ENCODE data around the gene LRP1.

Gene LRP1

DNA sequence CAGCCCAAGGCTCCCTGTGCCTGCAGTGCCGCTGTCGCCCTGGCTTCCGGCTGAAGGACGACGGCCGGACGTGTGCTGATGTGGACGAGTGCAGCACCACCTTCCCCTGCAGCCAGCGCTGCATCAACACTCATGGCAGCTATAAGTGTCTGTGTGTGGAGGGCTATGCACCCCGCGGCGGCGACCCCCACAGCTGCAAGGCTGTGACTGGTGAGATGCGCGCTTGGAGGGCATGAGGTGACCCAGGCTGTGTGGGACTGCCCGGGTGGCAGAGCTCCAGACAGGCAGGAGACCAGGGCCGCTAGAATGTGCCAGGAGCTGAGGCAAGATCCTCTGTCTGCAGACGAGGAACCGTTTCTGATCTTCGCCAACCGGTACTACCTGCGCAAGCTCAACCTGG, 68.7 kb downstream of the LRP1 start:
- no peak for DNase-seq

GRCh38 chr12:57198329-57198728, 70.0 kb downstream of the LRP1 start:
- no peak for DNase-seq

- DNase-seq = no peak
Measured at GRCh38 chr12:57199191-57199590, 70.9 kb downstream of the LRP1 start.

DNA sequence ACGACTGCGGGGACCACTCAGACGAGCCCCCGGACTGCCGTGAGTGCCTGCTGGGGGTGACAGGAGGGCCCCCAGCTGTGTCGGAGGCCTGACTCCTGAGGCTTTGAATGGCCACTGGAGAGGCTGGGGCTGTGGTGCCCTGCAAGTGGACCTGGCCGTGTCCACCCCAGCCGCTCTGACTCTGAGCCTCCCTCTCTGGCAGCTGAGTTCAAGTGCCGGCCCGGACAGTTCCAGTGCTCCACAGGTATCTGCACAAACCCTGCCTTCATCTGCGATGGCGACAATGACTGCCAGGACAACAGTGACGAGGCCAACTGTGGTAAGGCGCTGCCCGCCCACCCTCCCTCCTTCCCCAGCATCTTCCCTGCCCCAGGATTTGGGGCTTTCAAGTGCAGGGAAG, 72.2 kb downstream of the LRP1 start:
- DNase-seq = no peak

DNA sequence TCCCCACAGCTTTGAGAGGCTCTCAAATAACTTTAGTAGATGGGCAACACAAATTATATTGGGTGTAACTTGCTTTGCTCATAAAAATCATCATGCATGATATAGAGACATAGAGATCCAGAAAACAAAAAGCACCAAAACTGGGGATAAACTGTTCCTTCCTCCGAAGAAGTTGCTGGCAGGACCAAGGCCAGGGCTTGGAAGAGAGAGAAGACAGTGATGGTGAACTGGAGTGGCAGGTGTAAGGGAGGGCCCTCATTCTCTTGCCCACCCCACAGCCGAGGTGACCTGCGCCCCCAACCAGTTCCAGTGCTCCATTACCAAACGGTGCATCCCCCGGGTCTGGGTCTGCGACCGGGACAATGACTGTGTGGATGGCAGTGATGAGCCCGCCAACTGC, 72.9 kb downstream of the LRP1 start:
- DNase-seq = no peak

DNA sequence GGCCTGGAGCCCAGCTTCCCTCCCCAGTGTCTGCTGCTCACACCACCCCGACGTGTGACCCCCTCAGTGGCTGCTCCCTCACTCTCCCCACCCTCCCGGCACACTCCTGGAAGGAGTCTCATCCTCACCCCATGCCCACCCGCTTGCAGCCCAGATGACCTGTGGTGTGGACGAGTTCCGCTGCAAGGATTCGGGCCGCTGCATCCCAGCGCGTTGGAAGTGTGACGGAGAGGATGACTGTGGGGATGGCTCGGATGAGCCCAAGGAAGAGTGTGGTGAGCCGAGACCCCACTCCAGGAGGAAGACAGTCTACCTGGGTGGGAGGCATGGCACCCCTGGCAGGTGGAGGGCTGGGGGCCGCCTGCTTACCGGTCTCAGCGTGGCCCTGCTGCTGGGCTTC, 73.3 kb downstream of the LRP1 start:
- DNase-seq = no peak

GRCh38 chr12:57202321-57202720, 74.0 kb downstream of the LRP1 start:
- no peak for DNase-seq

- no peak for DNase-seq
Measured at GRCh38 chr12:57203201-57203600, 74.9 kb downstream of the LRP1 start.

DNA sequence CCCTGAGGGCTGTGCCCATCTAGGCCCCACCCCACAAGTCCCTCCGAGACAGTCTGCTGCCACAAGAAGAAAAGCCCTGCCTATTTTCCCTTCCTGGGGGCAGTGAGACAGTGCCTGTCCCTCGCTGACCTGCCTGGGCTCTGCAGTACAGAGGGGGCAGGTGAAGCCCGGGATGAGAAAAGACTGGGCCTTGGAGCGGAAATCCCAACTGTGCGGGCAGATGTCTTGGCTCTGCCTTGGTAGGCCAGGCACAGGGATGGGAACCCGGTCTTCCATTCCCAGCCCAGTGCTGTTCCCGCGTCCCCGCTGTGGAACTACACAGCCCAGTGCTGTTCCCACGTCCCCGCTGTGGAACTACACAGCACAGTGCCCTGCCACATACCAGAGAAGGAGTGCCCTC, 75.5 kb downstream of the LRP1 start:
- no peak for DNase-seq

DNA sequence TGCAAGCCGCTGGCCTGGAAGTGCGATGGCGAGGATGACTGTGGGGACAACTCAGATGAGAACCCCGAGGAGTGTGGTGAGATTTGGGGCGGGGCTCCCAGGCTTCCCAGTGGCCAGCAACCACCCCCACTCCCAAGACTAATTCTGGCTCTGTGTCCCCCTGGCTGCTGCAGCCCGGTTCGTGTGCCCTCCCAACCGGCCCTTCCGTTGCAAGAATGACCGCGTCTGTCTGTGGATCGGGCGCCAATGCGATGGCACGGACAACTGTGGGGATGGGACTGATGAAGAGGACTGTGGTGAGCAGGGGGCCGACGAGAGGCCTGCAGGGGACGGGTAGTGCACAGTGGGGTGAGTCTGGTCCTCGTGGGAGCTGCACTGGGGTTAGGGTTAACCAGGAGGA, 76.2 kb downstream of the LRP1 start:
- no peak for DNase-seq

DNA sequence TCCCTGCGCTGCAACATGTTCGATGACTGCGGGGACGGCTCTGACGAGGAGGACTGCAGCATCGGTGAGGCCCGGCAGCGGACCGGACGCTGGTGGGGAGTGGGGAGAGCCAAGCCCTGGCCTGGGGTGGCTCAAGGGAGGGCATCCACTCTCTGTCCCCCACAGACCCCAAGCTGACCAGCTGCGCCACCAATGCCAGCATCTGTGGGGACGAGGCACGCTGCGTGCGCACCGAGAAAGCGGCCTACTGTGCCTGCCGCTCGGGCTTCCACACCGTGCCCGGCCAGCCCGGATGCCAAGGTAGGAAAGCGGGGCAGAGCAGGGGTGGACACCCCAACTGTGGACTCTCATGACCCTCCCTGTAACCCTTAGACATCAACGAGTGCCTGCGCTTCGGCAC, 76.9 kb downstream of the LRP1 start:
- no peak for DNase-seq

GRCh38 chr12:57205931-57206330, 77.6 kb downstream of the LRP1 start:
- no peak for DNase-seq

GRCh38 chr12:57207731-57208630, 79.7 kb downstream of the LRP1 start:
- DNase-seq = no peak

- DNase-seq = no peak
Measured at GRCh38 chr12:57208631-57209282, 80.5 kb downstream of the LRP1 start.

- DNase-seq = no peak
Measured at GRCh38 chr12:57209916-57210315, 81.6 kb downstream of the LRP1 start.

DNA sequence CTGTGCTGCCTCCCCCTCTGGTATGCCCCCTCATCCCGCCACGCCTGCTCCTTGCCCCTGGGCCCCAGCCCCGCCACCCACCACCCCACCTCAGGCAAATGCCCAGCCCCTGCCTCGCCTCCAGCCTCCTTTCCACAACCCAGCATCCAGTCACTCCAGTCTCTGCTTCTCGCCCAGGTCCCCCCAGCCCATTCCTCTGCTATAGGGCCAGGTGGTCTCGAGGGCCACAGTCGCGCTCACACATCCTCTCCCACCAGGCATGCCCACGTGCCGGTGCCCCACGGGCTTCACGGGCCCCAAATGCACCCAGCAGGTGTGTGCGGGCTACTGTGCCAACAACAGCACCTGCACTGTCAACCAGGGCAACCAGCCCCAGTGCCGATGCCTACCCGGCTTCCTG, 82.2 kb downstream of the LRP1 start:
- DNase-seq = no peak

- no peak for DNase-seq
Measured at GRCh38 chr12:57210926-57211692, 82.8 kb downstream of the LRP1 start.

DNA sequence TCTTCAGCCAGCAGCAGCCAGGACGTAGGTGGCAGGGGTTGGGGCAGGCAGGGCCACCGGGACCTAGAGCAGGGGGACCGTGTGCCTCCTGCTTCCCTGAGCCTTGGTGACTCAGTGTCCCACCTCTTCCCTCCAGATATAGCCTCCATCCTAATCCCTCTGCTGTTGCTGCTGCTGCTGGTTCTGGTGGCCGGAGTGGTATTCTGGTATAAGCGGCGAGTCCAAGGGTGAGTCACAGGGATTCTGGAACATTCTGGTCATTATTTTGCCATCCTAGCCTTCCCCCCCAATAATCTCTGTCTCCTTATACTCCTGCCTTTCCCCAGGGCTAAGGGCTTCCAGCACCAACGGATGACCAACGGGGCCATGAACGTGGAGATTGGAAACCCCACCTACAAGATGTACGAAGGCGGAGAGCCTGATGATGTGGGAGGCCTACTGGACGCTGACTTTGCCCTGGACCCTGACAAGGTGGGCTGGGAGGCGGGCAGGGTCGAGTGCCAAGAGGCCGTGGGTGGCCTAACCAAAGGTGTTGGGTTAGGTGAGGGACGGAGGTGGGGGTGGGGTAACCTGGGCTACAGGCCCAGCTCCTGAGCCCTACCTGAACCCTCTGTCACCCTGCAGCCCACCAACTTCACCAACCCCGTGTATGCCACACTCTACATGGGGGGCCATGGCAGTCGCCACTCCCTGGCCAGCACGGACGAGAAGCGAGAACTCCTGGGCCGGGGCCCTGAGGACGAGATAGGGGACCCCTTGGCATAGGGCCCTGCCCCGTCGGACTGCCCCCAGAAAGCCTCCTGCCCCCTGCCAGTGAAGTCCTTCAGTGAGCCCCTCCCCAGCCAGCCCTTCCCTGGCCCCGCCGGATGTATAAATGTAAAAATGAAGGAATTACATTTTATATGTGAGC, 83.8 kb downstream of the LRP1 start:
- DNase-seq = no peak

DNA sequence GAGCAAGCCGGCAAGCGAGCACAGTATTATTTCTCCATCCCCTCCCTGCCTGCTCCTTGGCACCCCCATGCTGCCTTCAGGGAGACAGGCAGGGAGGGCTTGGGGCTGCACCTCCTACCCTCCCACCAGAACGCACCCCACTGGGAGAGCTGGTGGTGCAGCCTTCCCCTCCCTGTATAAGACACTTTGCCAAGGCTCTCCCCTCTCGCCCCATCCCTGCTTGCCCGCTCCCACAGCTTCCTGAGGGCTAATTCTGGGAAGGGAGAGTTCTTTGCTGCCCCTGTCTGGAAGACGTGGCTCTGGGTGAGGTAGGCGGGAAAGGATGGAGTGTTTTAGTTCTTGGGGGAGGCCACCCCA, 84.4 kb downstream of the LRP1 start:
- DNase-seq = no peak

GRCh38 chr12:57213058-57213715, 84.9 kb downstream of the LRP1 start:
- peak; percentile 81 to 91 (median 90) for DNase-seq

- DNase-seq = peak in 1 of 3 experiments; percentile 61
Measured at GRCh38 chr12:57213763-57214397, 85.6 kb downstream of the LRP1 start.

DNA sequence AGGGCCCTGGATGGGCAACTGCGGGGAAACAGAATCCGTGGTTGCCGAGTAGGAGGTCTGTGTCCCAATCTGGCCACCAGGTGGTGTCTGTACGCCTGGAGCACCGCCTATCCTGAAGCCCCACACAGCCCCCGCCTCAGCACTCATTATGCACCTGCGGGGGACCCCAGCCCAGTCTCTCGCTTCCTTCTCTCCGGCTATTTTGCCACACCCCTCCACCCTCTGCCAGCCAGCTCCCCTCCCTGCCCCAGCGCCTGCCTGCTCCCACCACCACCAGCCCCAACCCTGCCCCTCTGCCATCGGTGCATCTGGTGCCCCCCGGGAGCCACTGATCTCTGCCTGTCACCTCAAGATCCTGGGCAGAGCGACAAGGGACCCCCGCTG, 86.1 kb downstream of the LRP1 start:
- peak; percentile 74 to 86 (median 75) for DNase-seq

Measured in NCI-H1417 (cell line).